ENCODE measurements around the gene TMEM212.

GRCh38 chr3:171879472-171879871, 36.3 kb downstream of the TMEM212 start:
- TF ChIP-seq EZH2 (IDR thresholded peaks at IDR 0.05) (no peak), CTCF (IDR thresholded peaks at IDR 0.05) (no peak), EZH2phosphoT487 (IDR thresholded peaks at IDR 0.05) (no peak)

All from neural progenitor cell (in vitro differentiated cells).